ENCODE measurements around the gene ABCA1.
"Not testable (repeated sequence)": the region's sequence is repeated elsewhere in the genome, so short reads cannot be mapped to it uniquely, and the experiment has no call there.

- TF ChIP-seq, protein P1, sequence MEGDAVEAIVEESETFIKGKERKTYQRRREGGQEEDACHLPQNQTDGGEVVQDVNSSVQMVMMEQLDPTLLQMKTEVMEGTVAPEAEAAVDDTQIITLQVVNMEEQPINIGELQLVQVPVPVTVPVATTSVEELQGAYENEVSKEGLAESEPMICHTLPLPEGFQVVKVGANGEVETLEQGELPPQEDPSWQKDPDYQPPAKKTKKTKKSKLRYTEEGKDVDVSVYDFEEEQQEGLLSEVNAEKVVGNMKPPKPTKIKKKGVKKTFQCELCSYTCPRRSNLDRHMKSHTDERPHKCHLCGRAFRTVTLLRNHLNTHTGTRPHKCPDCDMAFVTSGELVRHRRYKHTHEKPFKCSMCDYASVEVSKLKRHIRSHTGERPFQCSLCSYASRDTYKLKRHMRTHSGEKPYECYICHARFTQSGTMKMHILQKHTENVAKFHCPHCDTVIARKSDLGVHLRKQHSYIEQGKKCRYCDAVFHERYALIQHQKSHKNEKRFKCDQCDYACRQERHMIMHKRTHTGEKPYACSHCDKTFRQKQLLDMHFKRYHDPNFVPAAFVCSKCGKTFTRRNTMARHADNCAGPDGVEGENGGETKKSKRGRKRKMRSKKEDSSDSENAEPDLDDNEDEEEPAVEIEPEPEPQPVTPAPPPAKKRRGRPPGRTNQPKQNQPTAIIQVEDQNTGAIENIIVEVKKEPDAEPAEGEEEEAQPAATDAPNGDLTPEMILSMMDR (conservative IDR thresholded peaks at IDR 0.05; ENCODE audit: low read depth, low read length): not testable (repeated sequence)
- TF ChIP-seq EZH2 (IDR thresholded peaks at IDR 0.05; ENCODE audit: low read length, unreplicated experiment): not testable (repeated sequence)
Observed at GRCh38 chr9:104769029-104769428, 158.9 kb downstream of the ABCA1 start.

All from PC-3 (cell line).